ENCODE measurements around the gene ACER2.
"Not testable (repeated sequence)": the region's sequence is repeated elsewhere in the genome, so short reads cannot be mapped to it uniquely, and the experiment has no call there.

Gene ACER2

DNA sequence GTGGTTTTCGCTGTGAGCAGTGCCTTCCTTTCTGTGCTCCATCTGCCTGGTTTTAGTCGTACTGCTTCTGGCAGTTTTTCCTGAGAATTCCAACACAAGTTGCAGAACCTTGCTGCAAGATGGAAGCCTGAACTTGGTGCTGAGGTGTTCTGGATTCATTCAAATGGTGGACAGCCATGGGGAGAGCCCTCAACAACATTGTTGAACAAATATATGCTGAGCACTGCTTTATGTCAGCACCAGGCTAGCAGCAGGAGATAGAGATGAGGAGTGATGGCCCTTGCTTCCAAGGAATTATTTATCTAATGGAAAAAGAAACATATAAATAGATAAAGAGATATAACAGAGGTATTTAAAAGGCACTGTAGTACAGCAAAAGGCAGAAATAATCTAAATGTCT, 21.5 kb upstream of the ACER2 start:
- H3K27ac ChIP-seq (ENCODE audit: low read depth, low read length), result no peak overlapping the region
- no peaks in the 10 kb centered on the region for H3K36me3 ChIP-seq (ENCODE audit: control insufficient read depth, low read length)
- H3F3A ChIP-seq (ENCODE audit: control insufficient read depth, insufficient read depth), result peaks cover 2% of the 10 kb centered on the region; the same call in 1 of the 2 replicates
- H4K20me1 ChIP-seq (ENCODE audit: control insufficient read depth, insufficient read depth, low read depth, low read length), result no peaks in the 10 kb centered on the region
- no peaks in the 10 kb centered on the region for H3K9me3 ChIP-seq (ENCODE audit: control insufficient read depth, insufficient read depth, low read length)
- H3K9me2 ChIP-seq (replicated peaks; ENCODE audit: control insufficient read depth, low read length), result no peaks in the 10 kb centered on the region
- TF ChIP-seq EZH2phosphoT487 (IDR thresholded peaks at IDR 0.05; ENCODE audit: borderline replicate concordance, low read length), result no peak
- TF ChIP-seq, protein P1, sequence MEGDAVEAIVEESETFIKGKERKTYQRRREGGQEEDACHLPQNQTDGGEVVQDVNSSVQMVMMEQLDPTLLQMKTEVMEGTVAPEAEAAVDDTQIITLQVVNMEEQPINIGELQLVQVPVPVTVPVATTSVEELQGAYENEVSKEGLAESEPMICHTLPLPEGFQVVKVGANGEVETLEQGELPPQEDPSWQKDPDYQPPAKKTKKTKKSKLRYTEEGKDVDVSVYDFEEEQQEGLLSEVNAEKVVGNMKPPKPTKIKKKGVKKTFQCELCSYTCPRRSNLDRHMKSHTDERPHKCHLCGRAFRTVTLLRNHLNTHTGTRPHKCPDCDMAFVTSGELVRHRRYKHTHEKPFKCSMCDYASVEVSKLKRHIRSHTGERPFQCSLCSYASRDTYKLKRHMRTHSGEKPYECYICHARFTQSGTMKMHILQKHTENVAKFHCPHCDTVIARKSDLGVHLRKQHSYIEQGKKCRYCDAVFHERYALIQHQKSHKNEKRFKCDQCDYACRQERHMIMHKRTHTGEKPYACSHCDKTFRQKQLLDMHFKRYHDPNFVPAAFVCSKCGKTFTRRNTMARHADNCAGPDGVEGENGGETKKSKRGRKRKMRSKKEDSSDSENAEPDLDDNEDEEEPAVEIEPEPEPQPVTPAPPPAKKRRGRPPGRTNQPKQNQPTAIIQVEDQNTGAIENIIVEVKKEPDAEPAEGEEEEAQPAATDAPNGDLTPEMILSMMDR (IDR thresholded peaks at IDR 0.05; ENCODE audit: low read depth, low read length, poor library complexity, severe bottlenecking), result no peak
- H3K4me2 ChIP-seq (ENCODE audit: low read length), result no peak overlapping the region
- peaks cover 5% of the 10 kb centered on the region; the same call in 1 of the 2 replicates for H3K27me3 ChIP-seq (ENCODE audit: control insufficient read depth, low read length)
- H3K4me1 ChIP-seq (ENCODE audit: control insufficient read depth, low read length), result no peaks in the 10 kb centered on the region
- no peaks in the 10 kb centered on the region for H3K79me2 ChIP-seq (ENCODE audit: control insufficient read depth, low read length)
- no peak overlapping the region for H3K4me3 ChIP-seq (ENCODE audit: low read length)

DNA sequence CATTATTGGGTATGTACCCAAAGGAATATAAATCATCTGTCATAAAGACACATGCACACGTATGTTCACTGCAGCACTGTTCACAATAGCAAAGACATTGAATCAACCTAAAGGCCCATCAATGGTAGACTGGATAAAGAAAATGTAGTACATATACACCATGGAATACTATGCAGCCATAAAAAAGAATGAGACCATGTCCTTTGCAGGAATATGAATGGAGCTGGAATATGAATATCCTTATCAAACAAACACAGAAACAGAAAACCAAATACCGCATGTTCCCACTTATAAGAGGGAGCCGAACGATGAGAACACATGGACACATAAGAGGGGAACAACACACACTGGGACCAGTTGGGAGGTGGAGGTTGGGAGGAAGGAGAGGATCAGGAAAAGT, 19.3 kb upstream of the ACER2 start:
- H4K20me1 ChIP-seq (ENCODE audit: control insufficient read depth, insufficient read depth, low read depth, low read length); H3K4me2 ChIP-seq (ENCODE audit: low read length); H3K36me3 ChIP-seq (ENCODE audit: control insufficient read depth, low read length); H3K27ac ChIP-seq (ENCODE audit: low read depth, low read length); H3K4me1 ChIP-seq (ENCODE audit: control insufficient read depth, low read length); H3K27me3 ChIP-seq (ENCODE audit: control insufficient read depth, low read length); H3K4me3 ChIP-seq (ENCODE audit: low read length); H3K9me3 ChIP-seq (ENCODE audit: control insufficient read depth, insufficient read depth, low read length); H3K9me2 ChIP-seq (replicated peaks; ENCODE audit: control insufficient read depth, low read length); H3F3A ChIP-seq (ENCODE audit: control insufficient read depth, insufficient read depth); H3K79me2 ChIP-seq (ENCODE audit: control insufficient read depth, low read length): not testable (repeated sequence)

DNA sequence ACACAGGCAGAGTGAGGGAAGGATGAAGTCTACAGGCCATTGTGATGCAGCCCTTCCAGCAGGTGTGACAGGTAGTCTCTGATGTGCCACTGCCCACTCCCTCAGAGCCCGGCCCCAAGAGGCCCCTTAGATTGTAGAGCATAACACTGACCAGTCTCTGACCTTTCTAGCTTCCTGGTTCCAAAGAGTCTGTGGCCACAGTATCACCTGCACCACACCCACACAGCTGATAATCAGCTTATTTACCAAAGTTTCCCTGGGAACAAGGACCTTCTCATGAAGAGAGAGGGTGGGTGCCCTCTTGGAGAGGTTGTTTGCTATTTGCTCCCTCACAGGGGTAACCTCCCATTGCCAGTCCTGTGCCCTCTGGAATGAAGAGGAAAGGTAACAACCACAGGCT, 11.0 kb upstream of the ACER2 start:
- TF ChIP-seq EZH2phosphoT487 (IDR thresholded peaks at IDR 0.05; ENCODE audit: borderline replicate concordance, low read length), result no peak
- TF ChIP-seq, protein P1 (IDR thresholded peaks at IDR 0.05; ENCODE audit: low read depth, low read length, poor library complexity, severe bottlenecking), result no peak
- Histone ChIP-seq H3K4me2 (ENCODE audit: low read length) (no peak overlapping the region), H3K36me3 (ENCODE audit: control insufficient read depth, low read length) (no peaks in the 10 kb centered on the region), H3K4me1 (ENCODE audit: control insufficient read depth, low read length) (peaks cover 4% of the 10 kb centered on the region; the same call in 1 of the 2 replicates), H3K9me3 (ENCODE audit: control insufficient read depth, insufficient read depth, low read length) (no peaks in the 10 kb centered on the region), H3K9me2 (replicated peaks; ENCODE audit: control insufficient read depth, low read length) (no peaks in the 10 kb centered on the region), H3K27me3 (ENCODE audit: control insufficient read depth, low read length) (no peaks in the 10 kb centered on the region), H3K27ac (ENCODE audit: low read depth, low read length) (no peak overlapping the region), H3F3A (ENCODE audit: control insufficient read depth, insufficient read depth) (no peaks in the 10 kb centered on the region), H4K20me1 (ENCODE audit: control insufficient read depth, insufficient read depth, low read depth, low read length) (no peaks in the 10 kb centered on the region), H3K4me3 (ENCODE audit: low read length) (no peak overlapping the region), H3K79me2 (ENCODE audit: control insufficient read depth, low read length) (no peaks in the 10 kb centered on the region)

DNA sequence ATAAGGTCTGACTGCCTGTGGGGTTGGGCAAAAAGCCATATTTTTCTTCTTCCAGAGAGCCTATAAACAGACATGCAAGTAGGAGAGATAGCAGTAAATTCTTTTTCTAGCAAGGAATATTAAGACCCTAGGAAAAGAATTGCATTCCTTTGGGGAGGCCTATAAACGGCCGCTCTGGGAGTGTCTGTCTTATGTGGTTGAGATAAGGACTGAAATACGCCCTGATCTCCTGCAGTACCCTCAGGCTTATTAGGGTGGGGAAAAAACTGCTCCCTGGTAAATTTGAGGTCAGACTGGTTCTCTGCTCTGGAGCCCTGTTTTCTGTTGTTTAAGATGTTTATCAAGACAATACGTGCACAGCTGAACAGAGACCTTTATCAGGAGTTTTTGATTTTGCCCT, 5.6 kb upstream of the ACER2 start:
- H3K36me3 ChIP-seq (ENCODE audit: control insufficient read depth, low read length); H3K27me3 ChIP-seq (ENCODE audit: control insufficient read depth, low read length); H3K4me1 ChIP-seq (ENCODE audit: control insufficient read depth, low read length); H3F3A ChIP-seq (ENCODE audit: control insufficient read depth, insufficient read depth); H4K20me1 ChIP-seq (ENCODE audit: control insufficient read depth, insufficient read depth, low read depth, low read length); H3K9me2 ChIP-seq (replicated peaks; ENCODE audit: control insufficient read depth, low read length); H3K4me2 ChIP-seq (ENCODE audit: low read length); H3K9me3 ChIP-seq (ENCODE audit: control insufficient read depth, insufficient read depth, low read length); H3K79me2 ChIP-seq (ENCODE audit: control insufficient read depth, low read length); H3K27ac ChIP-seq (ENCODE audit: low read depth, low read length); H3K4me3 ChIP-seq (ENCODE audit: low read length): not testable (repeated sequence)

All from DOHH2 (cell line).